ENCODE measurements around the gene RDH13.
A peak's percentile ranks its signal among the peaks of the same experiment; 100 is the strongest.
"Not testable (repeated sequence)": the region's sequence is repeated elsewhere in the genome, so short reads cannot be mapped to it uniquely, and the experiment has no call there.

RDH13 gene

DNA sequence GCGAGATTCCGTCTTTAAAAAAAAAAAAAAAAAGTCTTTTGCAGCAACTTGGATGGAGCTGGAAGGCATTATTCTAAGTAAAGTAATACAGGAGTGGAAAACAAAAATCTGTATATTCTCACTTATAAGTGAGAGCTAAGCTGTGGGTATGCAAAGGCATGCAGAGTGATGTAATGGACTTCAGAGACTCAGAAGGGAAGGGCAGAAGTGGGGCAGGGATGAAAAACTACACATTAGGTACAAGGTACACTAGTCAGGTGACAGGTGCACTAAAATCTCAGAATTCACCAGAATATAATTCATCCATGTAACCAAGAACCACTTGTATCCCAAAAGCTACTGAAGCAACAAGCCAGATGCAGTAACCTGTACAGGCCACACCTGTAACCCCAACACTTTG is 26.9 kb downstream of the RDH13 start:
- H3K9me3 ChIP-seq (ENCODE audit: low read depth, low read length) = no peaks in the 10 kb centered on the region
- DNase-seq (ENCODE audit: low read depth, low spot score) = no peak
- H3K9ac ChIP-seq (ENCODE audit: insufficient read length) = no peak overlapping the region
- no peaks in the 10 kb centered on the region for H3K36me3 ChIP-seq (ENCODE audit: insufficient read depth, low read length)
- H3K4me3 ChIP-seq = no peak overlapping the region
- TF ChIP-seq FOXP2 (optimal IDR thresholded peaks at IDR 0.05; ENCODE audit: control extremely low read depth, extremely low read length, insufficient read depth) (no peak), POLR2AphosphoS5 (IDR thresholded peaks at IDR 0.05; ENCODE audit: borderline replicate concordance, low read depth, low read length) (no peak), EZH2 (IDR thresholded peaks at IDR 0.05) (no peak)
- no peak overlapping the region for H3K27ac ChIP-seq

DNA sequence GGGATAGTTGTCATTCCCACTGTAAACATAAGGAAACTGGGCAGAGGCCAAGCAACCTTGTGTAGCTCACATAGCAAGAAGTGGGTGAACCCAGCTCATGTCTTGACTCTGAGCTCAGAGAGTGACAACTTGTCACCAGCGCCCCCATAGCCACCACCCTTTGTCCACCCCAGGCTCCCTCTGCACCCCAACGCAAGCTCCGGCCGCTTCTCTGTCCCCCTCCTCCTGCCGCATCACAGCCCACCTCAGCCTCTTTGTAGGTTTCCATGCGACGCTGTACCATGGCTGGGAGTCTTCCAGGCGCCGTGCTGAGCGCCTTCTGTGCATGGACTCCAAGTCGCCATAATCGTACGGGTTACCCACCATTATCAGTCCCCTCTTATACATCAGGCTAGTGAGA is 28.2 kb downstream of the RDH13 start:
- Histone ChIP-seq H3K9ac (ENCODE audit: insufficient read length) (no peak overlapping the region), H3K36me3 (ENCODE audit: insufficient read depth, low read length) (no peaks in the 10 kb centered on the region), H3K27ac (no peak overlapping the region), H3K9me3 (ENCODE audit: low read depth, low read length) (no peaks in the 10 kb centered on the region), H3K4me3 (no peak overlapping the region)
- TF ChIP-seq EZH2 (IDR thresholded peaks at IDR 0.05) (no peak), POLR2AphosphoS5 (IDR thresholded peaks at IDR 0.05; ENCODE audit: borderline replicate concordance, low read depth, low read length) (no peak), FOXP2 (optimal IDR thresholded peaks at IDR 0.05; ENCODE audit: control extremely low read depth, extremely low read length, insufficient read depth) (no peak)
- no peak for DNase-seq (ENCODE audit: low read depth, low spot score)

DNA sequence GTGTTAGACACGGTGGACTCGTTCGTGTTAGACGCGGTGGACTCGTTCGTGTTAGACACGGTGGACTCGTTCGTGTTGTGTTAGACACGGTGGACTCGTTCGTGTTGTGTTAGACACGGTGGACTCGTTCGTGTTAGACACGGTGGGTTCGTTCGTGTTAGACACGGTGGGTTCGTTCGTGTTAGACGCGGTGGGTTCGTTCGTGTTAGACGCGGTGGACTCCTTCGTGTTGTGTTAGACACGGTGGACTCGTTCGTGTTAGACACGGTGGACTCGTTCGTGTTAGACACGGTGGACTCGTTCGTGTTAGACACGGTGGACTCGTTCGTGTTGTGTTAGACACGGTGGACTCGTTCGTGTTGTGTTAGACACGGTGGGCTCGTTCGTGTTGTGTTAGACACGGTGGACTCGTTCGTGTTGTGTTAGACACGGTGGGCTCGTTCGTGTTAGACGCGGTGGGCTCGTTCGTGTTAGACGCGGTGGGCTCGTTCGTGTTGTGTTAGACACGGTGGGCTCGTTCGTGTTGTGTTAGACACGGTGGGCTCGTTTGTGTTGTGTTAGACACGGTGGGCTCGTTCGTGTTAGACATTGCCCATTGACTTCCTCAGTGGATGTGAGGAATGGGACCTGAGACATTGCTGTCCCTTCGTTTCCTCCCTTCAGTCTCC is 29.8 kb downstream of the RDH13 start:
- H3K36me3 ChIP-seq (ENCODE audit: insufficient read depth, low read length); H3K9ac ChIP-seq (ENCODE audit: insufficient read length); H3K27ac ChIP-seq; DNase-seq (ENCODE audit: low read depth, low spot score); H3K4me3 ChIP-seq; H3K9me3 ChIP-seq (ENCODE audit: low read depth, low read length): not testable (repeated sequence)

DNA sequence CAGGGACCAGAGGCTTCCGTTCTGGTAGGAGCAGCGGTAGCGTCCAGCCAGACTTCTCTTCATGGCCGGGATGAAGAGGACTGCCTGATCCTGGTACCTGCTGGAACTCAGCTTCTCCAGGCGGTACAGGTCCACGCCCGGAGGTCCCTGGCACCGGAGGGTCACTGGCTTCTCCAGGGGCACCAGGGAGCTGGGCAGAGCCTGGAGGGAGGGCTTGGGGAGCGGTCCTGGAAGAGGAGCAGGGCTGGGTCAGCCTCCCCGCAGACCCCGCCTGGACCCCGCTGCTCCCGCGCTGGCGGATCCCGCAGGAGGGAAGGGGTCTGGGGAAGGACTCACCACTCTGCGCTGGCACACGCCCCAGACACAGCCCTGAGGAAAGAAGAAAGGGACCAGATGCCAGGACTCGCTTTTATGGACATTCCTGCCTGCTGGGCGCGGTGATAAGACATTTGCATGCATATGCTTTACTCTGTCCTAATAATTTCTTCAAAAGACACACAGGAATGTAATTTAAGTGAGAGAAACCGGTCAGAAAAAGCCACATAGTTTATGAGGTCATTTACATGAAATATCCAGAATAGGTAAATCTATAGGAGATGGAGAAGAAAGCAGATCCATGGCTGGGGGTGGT is 30.7 kb downstream of the RDH13 start:
- Histone ChIP-seq H3K4me3 (no peak overlapping the region), H3K9me3 (ENCODE audit: low read depth, low read length) (no peaks in the 10 kb centered on the region), H3K27ac (no peak overlapping the region), H3K36me3 (ENCODE audit: insufficient read depth, low read length) (no peaks in the 10 kb centered on the region), H3K9ac (ENCODE audit: insufficient read length) (no peak overlapping the region)
- TF ChIP-seq EZH2 (IDR thresholded peaks at IDR 0.05) (no peak), POLR2AphosphoS5 (IDR thresholded peaks at IDR 0.05; ENCODE audit: borderline replicate concordance, low read depth, low read length) (no peak), FOXP2 (optimal IDR thresholded peaks at IDR 0.05; ENCODE audit: control extremely low read depth, extremely low read length, insufficient read depth) (no peak)
- DNase-seq (ENCODE audit: low read depth, low spot score) = no peak

DNA sequence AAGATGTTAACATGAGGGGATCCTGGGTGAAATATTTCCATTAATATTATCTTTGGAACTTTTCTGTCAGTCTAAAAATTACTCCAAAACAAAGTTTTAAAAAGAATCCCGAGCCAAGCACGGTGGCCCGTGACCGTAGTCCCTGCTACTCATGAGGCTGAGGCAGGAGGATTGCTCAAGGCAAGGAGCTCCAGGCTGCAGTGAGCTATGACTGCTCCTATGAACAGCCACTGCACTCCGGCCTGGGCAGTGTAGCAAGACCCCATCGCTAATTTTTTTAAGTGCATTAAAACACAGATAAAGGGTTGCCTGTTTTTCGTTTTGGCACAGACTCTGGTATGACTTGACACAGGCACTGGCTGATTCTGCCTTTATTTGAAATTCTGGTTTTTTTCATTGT is 31.8 kb downstream of the RDH13 start:
- Histone ChIP-seq H3K9me3 (ENCODE audit: low read depth, low read length) (peaks cover 1% of the 10 kb centered on the region; the same call in 1 of the 2 replicates), H3K4me3 (no peak overlapping the region), H3K9ac (ENCODE audit: insufficient read length) (no peak overlapping the region), H3K27ac (no peak overlapping the region), H3K36me3 (ENCODE audit: insufficient read depth, low read length) (no peaks in the 10 kb centered on the region)
- TF ChIP-seq EZH2 (IDR thresholded peaks at IDR 0.05) (no peak), POLR2AphosphoS5 (IDR thresholded peaks at IDR 0.05; ENCODE audit: borderline replicate concordance, low read depth, low read length) (no peak), FOXP2 (optimal IDR thresholded peaks at IDR 0.05; ENCODE audit: control extremely low read depth, extremely low read length, insufficient read depth) (no peak)
- DNase-seq (ENCODE audit: low read depth, low spot score) = no peak

DNA sequence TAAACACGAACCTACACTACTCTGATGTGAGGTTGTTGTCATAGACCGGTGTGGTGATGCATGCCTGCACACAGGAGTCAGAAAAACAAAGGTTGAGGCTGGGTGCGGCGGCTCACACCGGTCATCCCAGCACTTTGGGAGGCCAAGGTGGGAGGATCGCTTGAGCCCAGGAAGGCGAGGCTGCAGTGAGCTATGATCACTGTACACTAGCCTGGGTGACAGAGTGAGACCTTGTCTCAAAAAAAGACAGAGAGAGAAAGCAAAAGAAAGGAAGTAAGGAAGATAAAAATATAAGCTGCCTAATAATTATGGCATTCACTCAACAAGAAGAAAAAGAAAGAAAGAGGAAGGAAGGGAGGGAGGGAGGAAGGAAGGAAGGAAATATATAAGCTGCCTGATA is 34.2 kb downstream of the RDH13 start:
- TF ChIP-seq EZH2 (IDR thresholded peaks at IDR 0.05) (no peak), POLR2AphosphoS5 (IDR thresholded peaks at IDR 0.05; ENCODE audit: borderline replicate concordance, low read depth, low read length) (no peak)
- Histone ChIP-seq H3K36me3 (ENCODE audit: insufficient read depth, low read length) (no peaks in the 10 kb centered on the region), H3K9ac (ENCODE audit: insufficient read length) (no peak overlapping the region), H3K4me3 (peak overlapping the region; percentile 38), H3K9me3 (ENCODE audit: low read depth, low read length) (peaks cover 3% of the 10 kb centered on the region; the same call in 1 of the 2 replicates), H3K27ac (peak overlapping the region; percentile 89)
- DNase-seq (ENCODE audit: low read depth, low spot score) = no peak

DNA sequence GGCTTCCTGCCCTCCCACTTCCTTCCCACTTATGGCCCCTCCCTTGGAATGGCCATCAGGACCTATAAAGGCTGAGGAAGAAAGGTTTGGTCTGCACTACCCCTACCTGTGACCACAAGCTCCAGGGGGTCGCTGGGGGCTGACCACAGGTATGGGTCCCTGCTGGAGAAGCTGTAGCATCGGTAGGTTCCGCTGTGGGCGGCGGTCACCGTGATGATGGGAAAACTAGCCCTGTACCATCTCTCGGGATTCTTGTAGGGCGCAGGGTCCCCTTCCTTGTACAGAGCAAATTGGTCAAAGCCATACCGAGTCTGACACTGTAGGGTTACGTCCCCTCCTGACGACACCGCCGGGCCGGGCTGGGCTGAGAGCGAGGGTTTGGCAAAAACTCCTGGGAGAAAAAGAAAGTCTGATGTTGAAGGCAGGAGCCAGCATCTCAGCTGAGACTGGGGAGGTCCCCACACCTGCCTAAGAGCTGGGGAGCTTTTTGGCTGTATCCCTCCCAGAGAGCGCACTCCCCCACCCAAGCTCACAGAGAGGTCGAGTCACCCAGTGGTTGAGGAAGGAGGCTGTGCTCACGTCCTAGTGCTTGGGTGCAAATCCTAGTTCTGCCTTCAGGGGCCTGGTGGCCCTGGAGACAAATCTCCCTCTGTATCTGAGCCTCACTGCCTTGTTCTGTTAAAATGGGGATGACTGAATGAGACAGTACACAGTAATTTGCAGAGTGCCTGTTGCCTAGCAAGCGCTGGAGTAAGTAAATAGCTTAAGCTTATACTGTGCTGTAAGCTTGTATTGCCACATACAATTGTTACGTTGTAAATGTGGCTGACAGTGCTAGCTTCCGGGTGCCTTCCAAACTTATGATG is 35.2 kb downstream of the RDH13 start:
- peak; percentile 48 for DNase-seq (ENCODE audit: low read depth, low spot score)
- peak overlapping the region; percentile 89 for H3K27ac ChIP-seq
- TF ChIP-seq POLR2AphosphoS5 (IDR thresholded peaks at IDR 0.05; ENCODE audit: borderline replicate concordance, low read depth, low read length) = no peak
- TF ChIP-seq FOXP2 (optimal IDR thresholded peaks at IDR 0.05; ENCODE audit: control extremely low read depth, extremely low read length, insufficient read depth) = no peak
- no peak for TF ChIP-seq EZH2 (IDR thresholded peaks at IDR 0.05)
- no peak overlapping the region for H3K9ac ChIP-seq (ENCODE audit: insufficient read length)
- H3K4me3 ChIP-seq = peak overlapping the region; percentile 38
- peaks cover 3% of the 10 kb centered on the region; the same call in 1 of the 2 replicates for H3K9me3 ChIP-seq (ENCODE audit: low read depth, low read length)
- no peaks in the 10 kb centered on the region for H3K36me3 ChIP-seq (ENCODE audit: insufficient read depth, low read length)

DNA sequence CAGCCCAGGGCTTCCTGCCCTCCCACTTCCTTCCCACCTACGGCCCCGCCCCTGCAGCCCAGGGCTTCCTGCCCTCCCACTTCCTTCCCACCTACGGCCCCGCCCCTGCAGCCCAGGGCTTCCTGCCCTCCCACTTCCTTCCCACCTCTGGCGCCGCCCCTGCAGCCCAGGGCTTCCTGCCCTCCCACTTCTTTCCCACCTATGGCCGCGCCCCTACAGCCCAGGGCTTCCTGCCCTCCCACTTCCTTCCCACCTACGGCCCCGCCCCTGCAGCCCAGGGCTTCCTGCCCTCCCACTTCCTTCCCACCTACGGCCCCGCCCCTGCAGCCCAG is 35.8 kb downstream of the RDH13 start:
- not testable (repeated sequence) for H3K9ac ChIP-seq (ENCODE audit: insufficient read length); H3K27ac ChIP-seq; DNase-seq (ENCODE audit: low read depth, low spot score); H3K4me3 ChIP-seq; H3K36me3 ChIP-seq (ENCODE audit: insufficient read depth, low read length); H3K9me3 ChIP-seq (ENCODE audit: low read depth, low read length)
